Activated CD8-positive, alpha-beta memory T cell treated with anti-CD3 and anti-CD28 coated beads, Interleukin-2, amount 50 U/mL, for 48 hours (primary cell): ENCODE data around the gene SUPT4H1.
"Not testable (repeated sequence)": the region's sequence is repeated elsewhere in the genome, so short reads cannot be mapped to it uniquely, and the experiment has no call there.

Source experiments
- DNase-seq: peaks from one replicate; pipeline ENCODE4 v3.0.0-alpha.2; 2020

The SUPT4H1 gene

DNA sequence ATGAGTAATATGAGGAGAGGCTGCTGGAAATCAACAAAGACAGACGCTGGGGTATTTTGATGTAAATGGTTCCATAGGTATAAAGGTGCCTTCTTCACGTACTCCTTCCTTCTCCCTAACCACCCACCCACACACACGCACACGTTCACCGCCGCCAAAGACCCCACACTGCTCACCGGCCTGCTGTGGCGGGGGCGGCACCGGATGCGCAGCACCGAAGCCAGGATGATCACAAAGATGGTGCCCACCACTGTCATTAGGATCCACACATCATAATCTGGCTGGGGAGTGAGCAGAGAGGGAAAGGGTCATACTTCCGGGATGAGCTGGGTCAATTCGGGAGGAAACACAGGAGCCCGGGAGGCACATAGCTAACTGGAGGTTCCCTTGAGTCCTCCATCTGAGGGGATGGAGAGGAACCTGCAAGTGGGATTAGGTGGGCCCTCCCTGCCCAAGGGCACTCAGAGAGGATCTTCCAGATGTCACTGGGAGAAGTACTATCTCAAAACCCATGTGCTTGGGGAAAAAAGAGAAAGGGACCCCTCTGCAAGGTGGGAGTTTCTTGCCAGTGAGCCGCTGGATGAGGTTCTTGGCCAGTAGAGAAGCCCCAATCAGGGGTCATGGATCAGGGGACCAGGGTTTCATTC lies 10.5 kb upstream of the SUPT4H1 start:
- no peak for DNase-seq

DNA sequence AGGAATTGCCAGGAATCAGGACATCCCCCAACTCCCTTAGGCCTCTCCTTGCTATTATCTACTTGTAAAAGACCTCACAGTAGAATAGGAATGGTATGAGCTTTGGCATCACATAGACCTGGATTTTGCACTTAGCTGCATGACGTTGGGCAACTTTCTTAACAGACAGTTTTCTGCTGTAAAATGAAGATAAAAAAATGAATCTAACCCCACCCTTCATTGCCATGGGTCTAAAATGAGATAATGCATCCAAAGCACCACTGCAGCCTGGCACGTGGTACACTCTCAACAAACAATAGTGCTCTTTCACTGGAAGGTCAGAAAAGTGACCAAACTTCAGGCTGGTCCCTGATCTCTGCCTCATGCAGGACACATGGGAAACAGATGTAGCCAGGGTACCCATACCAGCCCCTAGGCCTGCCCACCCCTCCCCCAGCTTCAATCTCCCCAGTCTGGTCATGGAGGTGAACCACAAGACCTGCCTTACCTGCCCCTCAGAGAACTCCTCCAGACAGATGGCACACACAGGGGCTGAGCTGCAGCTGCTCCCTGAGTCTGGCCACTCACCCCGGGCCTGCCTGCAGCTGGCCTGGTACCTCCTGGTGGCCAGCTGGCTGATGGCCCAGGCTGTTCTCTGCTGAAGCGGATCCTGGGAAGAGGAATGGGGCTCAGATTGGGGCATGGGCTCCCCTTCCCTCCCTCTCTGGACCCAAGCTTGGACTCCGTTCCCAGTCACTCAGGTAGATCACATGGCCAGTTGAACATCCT lies 8.5 kb upstream of the SUPT4H1 start:
- no peak for DNase-seq

DNA sequence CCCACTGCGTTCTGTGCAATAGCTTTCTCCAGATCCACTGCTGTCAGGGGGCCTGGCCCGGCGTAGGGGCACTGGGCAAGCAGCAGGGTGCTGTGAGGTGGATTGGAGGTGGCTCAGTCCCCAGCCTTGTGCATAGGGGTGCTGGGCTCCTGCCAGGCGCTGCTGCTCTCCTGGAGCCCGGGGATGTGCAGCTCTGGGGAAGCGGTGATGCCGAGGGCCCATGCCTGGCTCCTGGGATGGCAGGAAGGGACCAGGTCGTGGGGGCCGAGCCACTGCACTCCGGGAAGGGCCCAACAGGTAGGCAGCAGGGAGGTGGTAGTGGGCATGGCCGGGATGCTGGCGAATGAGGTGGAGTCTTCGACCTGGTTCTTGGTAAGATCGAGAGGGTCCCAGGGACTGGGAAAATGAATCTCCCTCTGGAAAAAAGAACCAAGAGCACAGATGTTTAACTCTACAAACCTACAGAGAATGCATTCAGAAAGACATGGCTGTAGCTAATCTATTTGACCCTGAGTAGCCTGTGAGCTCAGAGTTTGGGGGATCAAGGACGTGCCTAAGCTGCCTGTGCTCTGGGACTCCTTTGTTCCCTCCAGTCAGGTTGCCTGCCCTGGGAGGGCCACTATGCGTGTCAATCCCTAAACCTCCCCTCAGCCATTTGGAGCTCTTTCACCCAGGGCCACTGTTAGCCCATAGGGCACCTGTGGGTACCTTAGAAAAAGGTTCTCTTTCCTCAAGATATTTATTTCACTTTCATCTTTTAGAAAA lies 6.6 kb upstream of the SUPT4H1 start:
- no peak for DNase-seq

DNA sequence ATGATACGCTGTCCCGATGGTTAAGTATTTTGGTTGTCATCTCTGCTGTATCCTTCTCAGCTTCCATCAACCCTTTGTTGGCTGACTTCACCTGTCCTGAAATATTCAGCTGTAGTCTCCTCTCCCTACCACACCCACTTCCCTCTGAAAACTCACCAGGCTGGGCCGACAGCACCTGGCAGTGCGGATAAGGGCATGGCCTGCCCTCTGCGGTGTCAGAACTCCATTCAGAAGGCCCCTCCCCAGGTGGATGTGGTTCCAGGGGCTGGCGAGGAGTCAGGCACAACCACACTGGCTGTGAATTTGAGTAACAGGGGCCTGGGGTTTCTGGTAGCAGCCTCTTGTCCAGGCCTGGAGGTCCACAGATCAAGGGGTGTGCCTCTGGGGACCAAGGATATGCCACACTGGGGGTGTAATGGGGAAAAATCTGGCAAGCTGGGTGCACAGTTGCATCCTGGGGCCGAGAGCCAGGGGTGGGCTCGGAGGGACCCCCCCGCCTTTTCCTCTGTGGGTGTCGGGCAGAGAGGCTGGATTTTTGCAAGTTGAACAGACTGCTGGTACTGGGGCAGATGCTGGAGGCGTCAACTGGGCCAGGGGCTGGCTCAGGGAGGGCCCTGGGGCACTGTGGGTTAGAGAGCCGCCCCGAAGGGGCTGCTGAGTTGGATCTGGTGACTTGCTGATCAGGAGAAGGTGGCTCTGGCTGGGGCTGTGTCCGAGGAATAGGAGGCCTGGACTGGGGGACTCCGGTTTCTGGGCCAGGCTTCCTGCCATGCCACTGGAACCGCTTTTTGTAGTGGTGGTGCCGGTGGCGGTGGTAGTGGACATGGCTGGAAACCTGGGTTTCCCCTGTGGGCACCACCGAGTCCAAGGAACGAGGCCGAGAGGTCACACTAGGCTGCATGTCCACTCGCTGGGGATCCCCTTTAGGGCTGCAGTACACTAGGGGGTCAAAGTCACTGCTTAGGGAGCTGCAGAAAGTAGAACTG lies 5.6 kb upstream of the SUPT4H1 start:
- DNase-seq, result no peak

DNA sequence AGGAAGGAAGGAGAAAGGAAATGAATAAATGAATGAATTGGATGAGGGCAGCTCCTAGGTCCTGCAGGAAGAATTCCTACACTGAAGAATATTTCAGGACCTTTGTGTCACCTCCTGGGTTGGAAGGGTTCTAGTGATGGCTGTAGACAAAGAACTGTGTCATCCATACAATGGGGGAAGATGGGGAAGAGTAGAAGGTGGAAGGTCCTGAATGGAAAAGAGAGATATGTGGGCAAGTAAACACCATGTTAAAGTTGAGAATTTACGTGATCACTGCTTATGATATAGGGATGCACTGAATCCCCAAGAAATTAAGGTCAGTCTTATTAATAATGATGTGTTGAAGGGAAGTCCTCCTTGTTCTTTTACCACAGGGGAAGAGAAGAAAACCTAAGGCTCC lies 4.2 kb upstream of the SUPT4H1 start:
- DNase-seq, result no peak

DNA sequence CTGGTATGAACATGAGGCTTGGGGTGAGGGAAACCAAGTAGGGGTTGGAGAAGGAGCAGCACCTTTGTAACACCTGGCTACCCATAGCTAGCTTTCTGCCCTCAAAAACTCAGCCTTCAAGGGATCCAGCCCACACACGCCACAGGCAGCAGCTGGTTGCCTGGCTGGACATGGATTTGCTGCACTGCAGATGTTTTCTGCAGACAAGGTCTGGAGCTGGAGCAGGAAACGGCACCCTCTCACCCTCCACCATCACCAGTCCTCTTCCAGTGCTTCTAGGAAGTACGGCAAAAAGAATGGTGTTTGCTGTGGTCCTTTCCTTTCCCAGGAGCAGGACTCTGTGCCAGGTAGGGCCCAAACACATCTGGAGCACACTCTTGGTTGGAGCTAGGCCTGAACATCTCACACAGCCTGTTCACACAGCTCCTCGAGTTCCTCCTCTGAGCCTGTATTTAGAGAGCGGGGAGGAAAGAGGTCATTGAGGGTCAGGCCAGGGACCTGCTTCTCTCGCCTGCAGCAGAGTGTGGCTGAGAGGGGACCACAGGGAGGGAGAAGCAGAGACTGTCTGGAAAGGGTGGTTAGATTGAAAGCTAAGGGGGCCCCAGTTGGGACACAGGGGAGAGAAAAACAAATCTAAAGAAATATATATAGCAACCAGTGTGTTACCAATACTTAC lies 2.7 kb upstream of the SUPT4H1 start:
- DNase-seq, result no peak

- DNase-seq, result no peak
These were observed 1.4 kb upstream of the SUPT4H1 start for GRCh38 chr17:58353389-58353825.

GRCh38 chr17:58352596-58353388 lies 791 bp upstream of the SUPT4H1 start:
- DNase-seq, result peak; percentile 67

- DNase-seq, result no peak
These were observed 819 bp downstream of the SUPT4H1 start for GRCh38 chr17:58351182-58351581.

- no peak for DNase-seq
These were observed 4.0 kb downstream of the SUPT4H1 start for GRCh38 chr17:58348038-58348437.

GRCh38 chr17:58345500-58345899 lies 6.5 kb downstream of the SUPT4H1 start:
- DNase-seq, result no peak

DNA sequence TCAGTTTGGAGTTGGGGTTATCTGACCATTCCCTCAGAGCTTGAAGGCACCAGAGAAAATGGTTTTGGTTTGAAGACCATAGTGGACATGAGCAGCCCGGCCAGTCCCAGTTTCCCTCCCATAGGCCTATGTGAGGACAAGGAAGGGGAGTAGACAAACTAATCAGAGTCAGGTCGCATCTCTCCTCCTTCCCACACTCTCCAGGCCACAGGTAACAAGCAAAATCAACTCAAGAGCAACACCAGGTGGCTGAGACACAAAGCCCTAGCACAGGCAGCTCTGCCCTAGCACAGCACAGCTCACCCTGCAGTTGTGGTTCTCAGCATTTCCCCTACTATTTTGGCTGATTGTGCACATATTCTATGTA lies 7.2 kb downstream of the SUPT4H1 start:
- DNase-seq, result no peak

GRCh38 chr17:58344047-58344790 lies 7.8 kb downstream of the SUPT4H1 start:
- DNase-seq, result peak; percentile 91

DNA sequence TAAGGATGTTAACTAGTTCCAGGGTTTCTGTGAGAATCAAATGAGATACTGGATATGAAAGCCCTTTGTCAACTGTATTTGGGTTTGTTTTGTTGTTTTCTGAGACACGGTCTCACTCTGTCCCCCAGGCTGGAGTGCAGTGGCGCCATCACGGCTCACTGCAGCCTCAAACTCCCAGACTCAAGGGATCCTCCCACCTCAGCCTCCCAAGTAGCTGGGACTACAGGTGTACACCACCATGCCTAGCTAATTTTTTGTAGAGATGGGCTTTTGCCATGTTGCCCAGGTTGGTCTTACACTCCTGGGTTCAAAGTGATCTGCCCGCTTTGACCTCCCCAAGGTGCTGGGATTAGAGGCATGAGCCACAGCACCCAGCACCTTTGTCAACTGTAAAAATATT lies 8.9 kb downstream of the SUPT4H1 start:
- no peak for DNase-seq

DNA sequence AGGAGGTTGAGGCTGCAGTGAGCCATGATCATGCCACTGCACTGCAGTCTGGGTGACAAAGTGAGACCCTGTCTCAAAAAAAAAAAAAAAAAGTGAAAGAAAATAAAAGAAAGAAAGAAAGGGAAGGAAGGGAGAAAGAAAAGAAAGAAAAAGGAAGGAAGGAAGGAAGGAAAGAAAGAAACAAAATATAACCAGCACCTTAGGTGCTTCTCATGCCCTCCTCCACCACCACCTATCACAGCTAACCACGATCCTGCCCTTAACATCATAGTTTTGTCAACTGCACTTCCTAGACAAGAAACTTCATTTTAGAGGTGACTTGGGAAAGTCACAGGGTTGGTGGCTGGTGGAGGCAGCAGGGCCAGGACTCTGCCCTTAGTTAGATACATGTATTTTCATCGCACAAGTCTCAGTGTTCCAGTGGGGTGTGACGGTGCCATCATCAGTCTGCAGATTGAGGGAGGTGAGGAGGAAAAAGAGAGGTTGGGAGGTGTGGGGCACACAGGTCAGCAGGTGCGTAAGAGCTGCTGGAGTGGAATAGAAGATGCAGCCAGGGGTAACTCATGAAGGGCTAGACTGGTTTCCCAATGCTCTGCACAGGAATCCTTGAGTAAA lies 10.0 kb downstream of the SUPT4H1 start:
- no peak for DNase-seq

- DNase-seq, result not testable (repeated sequence)
These were observed 10.7 kb downstream of the SUPT4H1 start for GRCh38 chr17:58341136-58341860.

DNA sequence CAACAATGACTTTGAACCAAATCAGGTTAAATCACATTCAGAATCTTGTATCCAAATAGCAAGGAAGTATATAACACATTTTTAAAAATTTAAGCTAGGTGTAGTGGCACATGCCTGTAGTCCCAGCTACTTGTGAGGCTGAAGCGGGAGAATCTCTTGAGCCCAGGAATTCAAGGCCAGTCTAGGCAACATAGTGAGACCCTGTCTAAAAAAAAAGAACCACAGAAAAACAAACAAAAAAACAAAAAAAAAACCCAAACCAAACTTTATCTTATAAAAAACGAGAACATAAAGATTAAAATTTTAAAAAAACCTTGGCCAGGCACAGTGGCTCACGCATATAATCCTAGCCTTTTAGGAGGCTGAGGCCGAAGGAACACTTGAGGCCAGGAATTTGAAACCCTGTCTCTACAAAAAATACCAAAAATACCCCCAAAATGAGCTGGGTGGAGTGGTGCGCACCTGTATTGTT lies 11.6 kb downstream of the SUPT4H1 start:
- DNase-seq, result no peak

DNA sequence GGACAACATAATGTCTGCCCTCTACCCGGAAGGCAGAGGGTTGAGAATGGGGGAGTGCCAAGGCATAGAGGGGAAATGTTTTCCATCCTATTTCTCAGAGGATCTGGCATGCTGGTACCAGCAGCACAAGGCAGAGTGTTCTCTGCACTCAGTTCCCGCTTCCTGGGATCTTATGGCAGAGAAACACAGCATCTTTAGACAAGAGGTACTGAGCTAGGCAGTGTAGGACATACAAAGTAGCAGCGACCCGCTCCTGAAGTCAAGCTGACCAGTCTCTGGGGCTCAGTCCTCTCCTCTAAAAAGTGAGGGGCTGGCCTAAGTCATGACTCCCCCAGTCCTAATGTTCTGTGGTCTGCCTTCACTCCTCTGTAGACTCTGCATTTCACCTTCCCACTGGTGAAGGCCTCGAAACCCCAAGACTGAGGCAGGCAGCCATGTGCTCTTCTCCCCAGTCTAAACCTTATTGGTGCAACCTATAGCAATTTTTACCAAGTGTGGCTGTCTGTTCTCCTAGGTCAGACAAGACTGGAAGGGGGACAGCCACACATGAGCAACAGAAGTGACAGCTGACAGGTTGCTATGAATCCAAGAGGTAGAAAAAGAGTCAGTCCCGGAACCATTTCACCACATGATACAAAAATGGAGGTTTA lies 12.1 kb downstream of the SUPT4H1 start:
- no peak for DNase-seq
